Sigmoid colon (tissue), 7 donors: ENCODE data around the gene TANGO2. TPM values are rescaled to one million over a fixed set of nuclear protein-coding genes. Genes with fewer than 3 reads are reported as not detected.
A peak's percentile ranks its signal among the peaks of the same experiment; 100 is the strongest.

Experiments used
- DNase-seq: peaks from one replicate; pipeline ENCODE4 v3.0.0-alpha.2; 2019
- H3K27ac ChIP-seq, 4 donors: fragments of 200-600 bp; sonication (generic); one replicate each; pipeline ENCODE4 v1.5.1; 2016 to 2019; ENCODE audit warnings: mild to moderate bottlenecking in 1 of 4
- H3K27me3 ChIP-seq, 3 donors: fragments of 200-600 bp; sonication (generic); one replicate each; pipeline ENCODE4 v1.5.1; 2019; ENCODE audit warnings: mild to moderate bottlenecking in 1 of 3
- H3K36me3 ChIP-seq, 4 donors: fragments of 200-600 bp; sonication (generic); one replicate each; pipeline ENCODE4 v1.5.1; 2016 to 2019
- H3K4me1 ChIP-seq, 4 donors: fragments of 200-600 bp; sonication (generic); one replicate each; pipeline ENCODE4 v1.5.1; 2017 to 2019
- H3K4me3 ChIP-seq, 4 donors: fragments of 200-600 bp; sonication (generic); one replicate each; pipeline ENCODE4 v1.5.1; 2017 to 2019; ENCODE audit warnings: mild to moderate bottlenecking in 2 of 4, moderate library complexity in 1 of 4
- H3K9me3 ChIP-seq, 4 donors: fragments of 200-600 bp in 3 of 4; sonication (generic) in 3 of 4; one replicate each; pipeline versions ENCODE4 v1.5.1 to v1.6.1; 2013 to 2019
- CTCF ChIP-seq, 4 experiments: fragments of 450-650 bp in 3 of 4; fragments of 200-600 bp in 1 of 4; IDR thresholded peaks; one replicate each; pipeline ENCODE4 v1.5.1; 2016 to 2019; ENCODE audit warnings: antibody characterized with exemption in 4 of 4, mild to moderate bottlenecking in 3 of 4, moderate library complexity in 2 of 4
- EP300 ChIP-seq, 4 donors: sonication (generic); formaldehyde crosslinking; IDR thresholded peaks; one replicate each; pipeline ENCODE4 v1.6.1; 2017; ENCODE audit warnings: antibody characterized with exemption in 4 of 4
- POLR2A ChIP-seq, 2 donors: fragments of 450-650 bp; IDR thresholded peaks; one replicate each; pipeline ENCODE4 v1.6.1; 2016; ENCODE audit warnings: antibody characterized with exemption in 2 of 2, mild to moderate bottlenecking in 2 of 2, moderate library complexity in 2 of 2
- POLR2AphosphoS5 ChIP-seq, 4 donors: sonication (generic); formaldehyde crosslinking; IDR thresholded peaks; one replicate each; pipeline ENCODE4 v1.6.1; 2017; ENCODE audit warnings: antibody characterized with exemption in 4 of 4
- WGBS, 2 donors: extraction: QIAGEN DNeasy Blood & Tissue Kit; methylation state at CpG; one replicate each; pipeline ENCODE4 v1.1.7; 2013; 5-methylcytosine and 5-hydroxymethylcytosine counted together
- intact Hi-C: fragments of 100-400 bp; cut with DNase I; formaldehyde crosslinking; loops from one replicate; pipeline ENCODE4 v1.15.1; 2023
- polyA plus RNA-seq, 3 donors: library from polyadenylated mRNA; stranded (reverse); fragments of 200-250 nt; gene quantifications; one replicate each; pipeline ENCODE4 v1.2.3, GENCODE V29; 2013
- total RNA-seq, 4 donors: library from RNA; depleted of rRNA; stranded (reverse); fragments of >200 nt; gene quantifications; one replicate each; pipeline ENCODE4 v1.1.0, GENCODE V29; 2016
- donor health status: healthy with polysubstance abuse.
- donor health status: Bipolar disorder and iron deficiency.
- donor health status: healthy.

Gene TANGO2
- total and polyA plus RNA-seq, 7 donors, result 24.2 to 46.2 (median 31.6) TPM

GRCh38 chr22:20083157-20083890, 62.4 kb downstream of the TANGO2 start:
- 87% methylated on average over 10 of the region's 10 CpGs for WGBS, 2 donors
- H3K4me3 ChIP-seq, result no peak overlapping the region
- H3K36me3 ChIP-seq, result peaks cover 13 to 28% (median 24%) of the 10 kb centered on the region in 4 donors
- intact Hi-C loops, result loop anchor here (5.0 to 10.0 kb wide), 3 partner anchors 34 to 109 kb away; partner anchors contain the start of genes RANBP1, TRMT2A and ZDHHC8
- peaks cover 0 to 58% (median 51%) of the 10 kb centered on the region in 4 donors for H3K4me1 ChIP-seq
- DNase-seq, result no peak
- no peaks in the 10 kb centered on the region for H3K27me3 ChIP-seq
- TF ChIP-seq POLR2AphosphoS5 (IDR thresholded peaks at IDR 0.05), result no peak
- TF ChIP-seq EP300 (IDR thresholded peaks at IDR 0.05), result no peak
- TF ChIP-seq POLR2A (IDR thresholded peaks at IDR 0.05), result no peak
- TF ChIP-seq CTCF (IDR thresholded peaks at IDR 0.05), result no peak
- H3K27ac ChIP-seq, result peak overlapping the region; percentile 7 to 97 (median 22)
- H3K9me3 ChIP-seq, result no peaks in the 10 kb centered on the region

DNA sequence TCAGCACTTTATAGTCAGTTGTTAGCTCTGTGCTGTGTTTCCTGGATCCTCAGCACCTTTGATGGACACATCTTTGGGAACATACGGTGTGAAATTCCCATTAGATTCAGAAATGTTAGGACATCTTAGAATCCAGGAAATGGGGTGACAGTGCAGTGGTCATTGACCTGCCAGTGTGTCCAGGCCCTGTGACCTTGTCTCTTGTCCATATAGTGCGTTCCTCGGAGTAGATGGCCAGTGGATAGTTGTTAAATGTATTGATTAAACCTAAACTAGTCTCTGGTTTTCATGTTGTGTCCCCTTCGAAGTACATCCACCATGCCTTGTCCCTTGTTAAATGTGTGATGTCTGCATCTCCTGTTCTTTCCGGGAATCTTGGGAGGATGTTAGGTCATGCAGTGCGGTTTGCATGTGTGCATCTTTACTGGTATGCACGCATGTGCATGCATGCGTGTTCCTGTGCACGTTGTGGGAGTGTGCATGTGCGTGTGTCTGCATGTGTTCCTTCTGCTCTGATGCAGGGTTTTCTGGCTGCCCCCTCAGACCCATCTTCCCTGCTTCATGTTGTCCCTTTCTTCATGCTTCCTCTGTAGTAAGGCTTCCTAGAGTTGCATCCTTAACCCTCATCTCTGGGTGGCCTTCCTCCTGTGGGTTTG, 63.1 kb downstream of the TANGO2 start:
- Histone ChIP-seq H3K4me3 (no peak overlapping the region), H3K36me3 (peaks cover 16 to 35% (median 29%) of the 10 kb centered on the region in 4 donors), H3K4me1 (peaks cover 0 to 58% (median 51%) of the 10 kb centered on the region in 4 donors), H3K27me3 (no peaks in the 10 kb centered on the region), H3K27ac (peak overlapping the region in 1 of 4 donors; percentile 97), H3K9me3 (no peaks in the 10 kb centered on the region)
- intact Hi-C loops, result loop anchor here (5.0 to 10.0 kb wide), 3 partner anchors 33 to 109 kb away; partner anchors contain the start of genes RANBP1, TRMT2A and ZDHHC8
- 82 to 90% methylated on average over 10 of the region's 10 CpGs for WGBS, 2 donors
- no peak for DNase-seq
- TF ChIP-seq POLR2AphosphoS5 (IDR thresholded peaks at IDR 0.05) (no peak), EP300 (IDR thresholded peaks at IDR 0.05) (no peak), CTCF (IDR thresholded peaks at IDR 0.05) (no peak), POLR2A (IDR thresholded peaks at IDR 0.05) (no peak)

DNA sequence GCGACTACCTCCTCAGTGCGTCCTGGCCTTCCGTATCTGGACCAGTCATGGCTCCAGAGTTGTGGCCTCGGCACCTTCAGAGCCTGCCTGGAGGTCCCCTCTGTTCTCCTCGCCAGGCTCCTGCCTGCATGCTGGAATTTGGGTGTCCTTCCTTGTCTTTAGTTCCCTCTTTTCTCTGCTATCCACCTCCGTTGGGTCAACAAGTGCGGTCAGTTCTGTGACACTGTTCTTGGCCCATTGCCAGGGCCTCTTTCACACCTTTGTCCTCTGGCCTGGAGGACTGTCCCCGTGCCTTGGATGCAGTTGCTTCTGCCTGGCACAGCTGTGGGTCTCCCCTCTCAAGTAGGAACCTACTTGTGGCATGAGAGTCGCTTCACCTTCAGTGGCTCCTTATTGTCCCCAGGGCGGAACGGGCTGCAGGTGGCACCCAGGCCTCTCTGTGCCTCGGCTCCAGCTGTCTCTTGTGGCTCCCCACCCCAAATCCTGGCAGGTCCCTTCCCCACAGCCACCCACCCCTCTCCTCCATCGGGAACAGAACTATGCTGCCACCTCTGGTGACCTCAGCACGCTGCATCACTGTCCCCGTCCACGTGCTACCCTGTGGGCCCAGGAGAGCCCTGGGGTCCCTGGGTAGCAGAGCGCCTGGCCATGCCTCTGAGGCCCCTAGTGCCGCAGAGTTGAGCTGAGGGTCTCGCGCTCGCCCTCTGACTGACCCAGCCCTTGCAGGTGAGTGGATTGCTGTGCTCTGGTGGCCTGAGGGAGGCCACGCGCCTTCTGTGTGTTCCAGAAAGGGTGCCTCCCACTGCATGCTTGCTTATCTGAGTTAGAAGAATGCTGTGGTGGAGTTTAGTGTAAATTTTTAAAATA, 63.9 kb downstream of the TANGO2 start:
- DNase-seq, result no peak
- intact Hi-C loops, result loop anchor here (5.0 to 10.0 kb wide), 3 partner anchors 33 to 110 kb away; partner anchors contain the start of genes RANBP1, TRMT2A and ZDHHC8
- H3K36me3 ChIP-seq, result peaks cover 22 to 43% (median 36%) of the 10 kb centered on the region in 4 donors
- H3K27ac ChIP-seq, result peak overlapping the region in 2 of 4 donors; percentile 5 to 19
- no peaks in the 10 kb centered on the region for H3K27me3 ChIP-seq
- H3K9me3 ChIP-seq, result no peaks in the 10 kb centered on the region
- peaks cover 0 to 53% (median 48%) of the 10 kb centered on the region in 4 donors for H3K4me1 ChIP-seq
- TF ChIP-seq EP300 (IDR thresholded peaks at IDR 0.05) (no peak), POLR2A (IDR thresholded peaks at IDR 0.05) (no peak), CTCF (IDR thresholded peaks at IDR 0.05) (peak in 2 of 4 experiments; percentile 5 to 9), POLR2AphosphoS5 (IDR thresholded peaks at IDR 0.05) (no peak)
- WGBS, 2 donors, result 79 to 81% methylated on average over 23 of the region's 23 CpGs
- H3K4me3 ChIP-seq, result no peak overlapping the region

DNA sequence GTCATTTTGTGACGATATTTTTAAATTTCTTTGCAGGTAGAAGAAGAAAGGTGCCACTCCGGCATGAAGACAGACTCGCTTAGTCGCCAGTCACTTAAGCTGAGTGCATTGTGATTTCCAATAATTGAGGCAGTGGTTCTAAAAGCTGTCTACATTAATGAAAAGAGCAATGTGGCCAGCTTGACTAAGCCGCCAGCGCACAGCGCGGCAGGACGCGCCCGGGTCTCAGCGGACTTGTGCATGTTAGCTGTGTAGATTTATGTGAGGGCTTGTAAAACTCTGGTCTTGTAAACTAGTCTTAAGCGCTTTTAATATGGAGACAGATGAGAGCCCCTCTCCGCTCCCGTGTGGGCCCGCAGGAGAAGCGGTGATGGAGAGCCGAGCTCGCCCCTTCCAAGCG, 64.7 kb downstream of the TANGO2 start:
- WGBS, 2 donors, result 92 to 94% methylated on average over 20 of the region's 20 CpGs
- H3K4me1 ChIP-seq, result peaks cover 0 to 53% (median 47%) of the 10 kb centered on the region in 4 donors
- intact Hi-C loops, result loop anchor here (10.0 kb wide), 1 partner anchor 111 kb away; no protein-coding TSS in a partner anchor
- no peak for TF ChIP-seq EP300 (IDR thresholded peaks at IDR 0.05)
- TF ChIP-seq POLR2A (IDR thresholded peaks at IDR 0.05), result no peak
- TF ChIP-seq CTCF (IDR thresholded peaks at IDR 0.05), result no peak
- TF ChIP-seq POLR2AphosphoS5 (IDR thresholded peaks at IDR 0.05), result no peak
- H3K27ac ChIP-seq, result no peak overlapping the region
- H3K36me3 ChIP-seq, result peaks cover 31 to 51% (median 43%) of the 10 kb centered on the region in 4 donors
- no peak overlapping the region for H3K4me3 ChIP-seq
- H3K27me3 ChIP-seq, result no peaks in the 10 kb centered on the region
- H3K9me3 ChIP-seq, result no peaks in the 10 kb centered on the region
- no peak for DNase-seq
